GM21723 (cell line): ENCODE measurements around the gene MX1.

Source experiments
- ATAC-seq: cut with Tn5 transposase; IDR thresholded peaks from one replicate; pipeline ENCODE4 v1.9.1; 2021; ENCODE audit warnings: mild to moderate bottlenecking, moderate library complexity; ENCODE audit not compliant: unreplicated experiment

Gene MX1

GRCh38 chr21:41425954-41426675 is at the start of gene MX1:
Gene MX1 (plus strand): TSS chr21:41426239. CDS start chr21:41432071, 5,832 bp downstream.
- peak; percentile 83 for ATAC-seq

- ATAC-seq = no peak
Observed at GRCh38 chr21:41377715-41378114, 48.3 kb upstream of the MX1 start.

DNA sequence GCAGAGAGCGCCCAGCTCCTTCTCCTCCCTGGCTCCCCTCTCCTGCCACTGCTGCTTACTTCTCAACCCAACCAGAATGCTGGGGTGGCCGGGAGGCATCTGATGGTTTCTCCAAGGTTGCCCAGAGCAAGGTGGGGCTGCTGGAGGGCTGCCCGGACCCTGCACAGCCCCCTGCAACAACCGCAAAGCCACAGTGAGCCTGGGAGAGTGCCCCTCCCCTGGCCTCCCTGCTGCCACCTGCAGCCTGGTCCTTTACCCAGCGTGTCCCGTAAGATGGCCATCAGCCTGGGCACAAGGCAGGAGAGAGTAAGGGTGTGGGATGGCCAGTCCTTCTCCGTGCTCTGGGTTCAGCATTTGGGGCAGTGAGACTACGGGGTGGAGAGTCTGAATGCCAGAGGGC is 47.2 kb upstream of the MX1 start:
- ATAC-seq = no peak

DNA sequence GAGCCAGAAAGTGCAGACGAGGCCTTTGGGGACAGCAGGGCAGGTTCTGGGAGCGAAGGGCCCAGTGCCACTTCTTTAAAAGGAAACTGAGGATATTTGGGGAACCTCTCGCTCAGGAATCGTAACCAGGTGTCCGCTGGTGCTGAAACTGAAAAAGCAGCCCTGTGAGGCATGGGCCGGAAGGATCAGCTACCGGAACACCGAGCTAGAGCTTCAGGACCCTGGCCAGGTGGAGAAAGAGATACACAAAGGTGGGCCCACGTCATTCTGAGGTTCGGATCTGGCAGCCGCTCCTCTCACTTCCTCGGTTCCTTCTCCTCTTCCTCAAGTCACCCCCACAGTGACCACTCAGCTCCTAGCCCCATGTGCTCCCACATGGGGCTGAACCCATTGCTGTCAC is 46.1 kb upstream of the MX1 start:
- ATAC-seq = no peak

DNA sequence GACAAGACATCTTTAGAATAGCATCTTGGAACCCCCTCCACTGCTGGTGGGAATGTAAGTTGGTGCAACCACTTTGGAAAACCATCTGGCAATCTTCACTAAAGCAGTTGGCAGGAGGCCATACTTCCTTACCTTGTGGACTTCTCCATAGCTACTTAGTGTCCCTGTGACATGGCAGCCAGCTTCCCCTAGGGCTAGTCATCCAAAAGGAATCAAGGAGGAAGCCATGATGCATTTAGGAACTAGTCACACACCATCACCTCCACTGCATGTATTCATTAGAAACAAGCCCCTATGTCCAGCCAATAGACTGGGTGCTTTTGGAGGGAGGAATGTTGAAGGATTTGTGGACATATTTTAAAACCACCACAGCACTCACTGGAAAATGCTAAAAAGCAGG is 44.3 kb upstream of the MX1 start:
- no peak for ATAC-seq

- no peak for ATAC-seq
Observed at GRCh38 chr21:41387042-41387819, 38.8 kb upstream of the MX1 start.

- no peak for ATAC-seq
Observed at GRCh38 chr21:41387824-41388223, 38.2 kb upstream of the MX1 start.

DNA sequence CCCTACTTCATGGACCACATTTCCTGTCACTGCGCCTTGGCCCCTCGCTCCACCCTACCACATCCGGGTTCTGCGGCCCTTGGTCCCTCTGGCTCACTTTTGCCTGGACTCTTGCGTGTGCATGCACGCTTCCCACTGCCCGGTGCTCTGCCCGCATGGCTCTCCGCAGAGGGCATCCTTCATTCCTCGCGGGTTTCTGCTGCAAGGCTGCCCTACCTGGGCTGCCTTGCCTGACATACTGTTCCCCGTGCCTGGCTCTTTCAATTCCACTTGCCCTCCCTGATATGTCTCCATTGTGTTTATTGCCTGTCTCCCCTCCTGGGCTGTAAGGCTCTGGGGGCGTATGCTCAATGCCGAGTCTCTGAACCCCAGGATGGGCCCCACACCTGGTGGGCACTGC is 37.8 kb upstream of the MX1 start:
- no peak for ATAC-seq

- ATAC-seq = no peak
Observed at GRCh38 chr21:41390043-41390639, 35.9 kb upstream of the MX1 start.

- ATAC-seq = no peak
Observed at GRCh38 chr21:41393876-41394465, 32.1 kb upstream of the MX1 start.

DNA sequence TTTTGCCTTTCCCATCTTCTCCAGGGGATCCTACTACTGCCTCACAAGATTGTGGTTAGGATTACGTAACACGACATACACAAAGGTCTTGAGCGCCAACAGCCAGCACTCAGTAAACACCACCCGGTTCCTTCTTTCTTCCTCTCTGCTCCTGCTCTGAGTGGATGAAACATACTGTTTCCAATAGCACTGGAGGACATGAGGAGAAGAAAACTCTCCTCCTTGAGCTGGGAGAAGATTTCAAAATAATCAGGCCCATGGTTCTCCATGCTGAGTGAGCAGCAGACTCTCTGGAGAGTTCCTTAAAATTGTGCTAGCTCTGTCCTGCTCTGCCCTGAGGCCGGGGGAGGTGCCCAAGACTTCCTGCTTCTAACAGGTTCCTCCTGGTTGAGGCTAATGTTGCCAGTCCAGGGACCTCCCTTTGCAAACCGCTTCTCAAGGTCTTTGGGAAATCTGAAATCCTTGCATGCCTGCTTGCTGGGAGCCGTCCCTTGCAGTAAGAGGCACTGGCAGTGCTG is 29.4 kb upstream of the MX1 start:
- ATAC-seq = no peak

- no peak for ATAC-seq
Observed at GRCh38 chr21:41397471-41397891, 28.6 kb upstream of the MX1 start.

DNA sequence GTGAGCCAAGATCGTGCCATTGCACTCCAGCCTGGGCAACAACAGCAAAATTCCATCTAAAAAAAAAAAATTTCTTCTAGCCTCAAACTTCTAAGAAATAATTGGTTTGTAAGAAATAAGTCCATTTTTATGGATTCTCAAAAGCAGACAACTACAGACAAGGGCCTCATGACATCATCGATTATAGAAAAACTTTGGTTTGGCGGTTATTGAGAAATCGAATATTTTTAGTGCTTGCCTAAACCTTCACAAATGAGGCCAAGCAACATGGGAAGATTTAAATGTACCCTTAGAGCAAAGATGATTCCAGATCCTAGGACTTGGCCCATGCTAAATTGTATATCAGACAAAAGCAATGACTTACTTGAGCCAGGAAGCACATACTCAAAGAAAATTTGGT is 27.8 kb upstream of the MX1 start:
- ATAC-seq = no peak

GRCh38 chr21:41398831-41399230 is 27.2 kb upstream of the MX1 start:
- no peak for ATAC-seq

GRCh38 chr21:41399246-41399800 is 26.7 kb upstream of the MX1 start:
- ATAC-seq = no peak

- ATAC-seq = no peak
Observed at GRCh38 chr21:41402231-41402630, 23.8 kb upstream of the MX1 start.

DNA sequence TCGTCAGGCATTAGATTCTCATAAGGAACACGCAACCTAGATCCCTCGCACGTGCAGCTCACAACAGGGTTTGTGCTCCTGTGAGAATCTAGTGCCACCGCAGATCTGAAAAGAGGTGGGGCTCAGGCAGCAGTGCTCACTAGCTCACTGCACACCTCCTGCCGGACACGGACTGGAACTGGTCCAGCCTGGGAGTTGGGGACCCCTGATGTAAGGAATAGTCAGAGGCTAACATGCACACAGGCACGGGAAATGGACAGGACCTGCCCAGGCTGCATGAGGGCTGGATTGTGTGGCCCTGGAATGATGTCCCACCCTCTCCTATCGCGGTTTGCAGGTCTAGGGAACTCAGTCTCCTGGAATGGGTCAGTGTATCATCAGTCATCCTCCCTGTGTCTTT is 23.2 kb upstream of the MX1 start:
- no peak for ATAC-seq

- no peak for ATAC-seq
Observed at GRCh38 chr21:41403331-41403730, 22.7 kb upstream of the MX1 start.

- ATAC-seq = no peak
Observed at GRCh38 chr21:41403966-41404365, 22.1 kb upstream of the MX1 start.

- no peak for ATAC-seq
Observed at GRCh38 chr21:41405321-41405720, 20.7 kb upstream of the MX1 start.

DNA sequence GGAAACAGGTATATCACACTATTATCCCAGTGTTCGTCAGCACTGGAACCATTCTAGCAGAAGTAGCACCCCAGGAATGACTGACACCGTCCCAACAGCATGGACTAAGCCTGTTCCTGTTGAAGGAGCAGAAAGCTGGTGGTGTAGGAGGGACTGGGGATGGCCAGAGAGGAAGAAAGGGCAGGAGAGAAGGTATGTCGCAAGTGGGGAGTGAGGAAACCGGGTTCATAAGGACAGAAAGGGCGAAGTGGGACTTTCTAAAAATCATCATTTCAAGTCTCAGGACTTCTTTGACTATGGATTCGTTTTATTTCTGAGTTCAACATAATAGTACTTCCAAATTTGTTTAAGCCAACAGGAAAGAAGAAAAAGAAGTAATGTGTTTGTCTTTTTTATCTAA is 19.7 kb upstream of the MX1 start:
- ATAC-seq = no peak
